ENCODE measurements around the gene LAMA2. TPM values are rescaled to one million over a fixed set of nuclear protein-coding genes. Genes with fewer than 3 reads are reported as not detected.

Gene LAMA2
- total and polyA plus RNA-seq, 5 donors from 2014 or later: 0.06 to 0.47 (median 0.09) TPM

GRCh38 chr6:129525055-129525454 is 642.1 kb downstream of the LAMA2 start:
- Mint-ChIP-seq H3K9me3 (no peaks in the 10 kb centered on the region), H3K36me3 (no peaks in the 10 kb centered on the region), H3K4me3 (no peak overlapping the region), H3K27me3 (peaks cover 5% of the 10 kb centered on the region), H3K4me1 (no peaks in the 10 kb centered on the region), H3K27ac (no peak overlapping the region)
- DNase-seq (no peak), ATAC-seq (ENCODE audit: low read depth in 2 of 2) (no peak)
- no peaks in the 10 kb centered on the region for H3K4me1 ChIP-seq (ENCODE audit: control insufficient read depth, insufficient read depth, low read length, poor library complexity, severe bottlenecking)
- no peaks in the 10 kb centered on the region for H3K9me3 ChIP-seq (ENCODE audit: control insufficient read depth in 2 of 2, low read length in 2 of 2)
- no peaks in the 10 kb centered on the region for H3K36me3 ChIP-seq (ENCODE audit: control insufficient read depth, insufficient read depth, low read length)
- H3K27ac ChIP-seq (ENCODE audit: insufficient read depth, low read length, poor library complexity, severe bottlenecking): no peak overlapping the region
- no peaks in the 10 kb centered on the region for H3K27me3 ChIP-seq (ENCODE audit: control insufficient read depth, insufficient read depth, low read length)
- no peak overlapping the region for H3K4me3 ChIP-seq (ENCODE audit: low read depth, low read length)

GRCh38 chr6:129534926-129535325 is 652.0 kb downstream of the LAMA2 start:
- H3K27me3 Mint-ChIP-seq: peaks cover 12% of the 10 kb centered on the region
- H3K27ac Mint-ChIP-seq: no peak overlapping the region
- Histone ChIP-seq H3K27me3 (ENCODE audit: control insufficient read depth, insufficient read depth, low read length) (peaks cover 6% of the 10 kb centered on the region), H3K27ac (ENCODE audit: insufficient read depth, low read length, poor library complexity, severe bottlenecking) (no peak overlapping the region), H3K9me3 (ENCODE audit: control insufficient read depth in 2 of 2, low read length in 2 of 2) (no peaks in the 10 kb centered on the region), H3K4me1 (ENCODE audit: control insufficient read depth, insufficient read depth, low read length, poor library complexity, severe bottlenecking) (no peaks in the 10 kb centered on the region), H3K36me3 (ENCODE audit: control insufficient read depth, insufficient read depth, low read length) (no peaks in the 10 kb centered on the region), H3K4me3 (ENCODE audit: low read depth, low read length) (no peak overlapping the region)
- no peak for ATAC-seq (ENCODE audit: low read depth in 2 of 2)
- H3K4me3 Mint-ChIP-seq: no peak overlapping the region
- no peak for DNase-seq
- H3K36me3 Mint-ChIP-seq: no peaks in the 10 kb centered on the region
- H3K9me3 Mint-ChIP-seq: peaks cover 0 to 8% (median 0%) of the 10 kb centered on the region in 7 donors
- H3K4me1 Mint-ChIP-seq: no peaks in the 10 kb centered on the region

DNA sequence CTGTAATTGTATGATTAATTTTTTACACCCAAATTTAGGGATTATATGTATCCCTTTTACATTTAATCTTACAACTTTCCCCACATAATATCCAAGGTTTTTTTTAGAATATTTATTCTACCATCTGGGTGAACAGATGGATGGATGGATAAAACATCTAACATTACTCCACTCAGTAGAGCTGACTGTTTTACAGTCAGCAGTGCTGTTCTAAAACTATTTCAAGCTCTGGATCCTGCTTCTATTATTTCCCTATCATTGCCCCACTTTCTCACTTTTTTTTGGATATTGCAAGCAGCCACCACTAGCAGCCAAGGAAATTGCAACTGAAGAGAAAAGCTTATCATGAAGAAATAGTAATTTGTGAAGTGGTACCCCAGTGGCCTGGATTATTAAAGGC is 653.3 kb downstream of the LAMA2 start:
- H3K4me1 ChIP-seq (ENCODE audit: control insufficient read depth, insufficient read depth, low read length, poor library complexity, severe bottlenecking): no peaks in the 10 kb centered on the region
- no peak overlapping the region for H3K27ac Mint-ChIP-seq
- no peak for ATAC-seq (ENCODE audit: low read depth in 2 of 2)
- H3K27me3 ChIP-seq (ENCODE audit: control insufficient read depth, insufficient read depth, low read length): peaks cover 4% of the 10 kb centered on the region
- no peak overlapping the region for H3K4me3 Mint-ChIP-seq
- no peaks in the 10 kb centered on the region for H3K36me3 Mint-ChIP-seq
- H3K27ac ChIP-seq (ENCODE audit: insufficient read depth, low read length, poor library complexity, severe bottlenecking): no peak overlapping the region
- peaks cover 18% of the 10 kb centered on the region for H3K27me3 Mint-ChIP-seq
- H3K9me3 ChIP-seq (ENCODE audit: control insufficient read depth in 2 of 2, low read length in 2 of 2): no peaks in the 10 kb centered on the region
- peaks cover 0 to 8% (median 0%) of the 10 kb centered on the region in 7 donors for H3K9me3 Mint-ChIP-seq
- H3K4me3 ChIP-seq (ENCODE audit: low read depth, low read length): no peak overlapping the region
- no peaks in the 10 kb centered on the region for H3K36me3 ChIP-seq (ENCODE audit: control insufficient read depth, insufficient read depth, low read length)
- no peak for DNase-seq
- H3K4me1 Mint-ChIP-seq: no peaks in the 10 kb centered on the region

DNA sequence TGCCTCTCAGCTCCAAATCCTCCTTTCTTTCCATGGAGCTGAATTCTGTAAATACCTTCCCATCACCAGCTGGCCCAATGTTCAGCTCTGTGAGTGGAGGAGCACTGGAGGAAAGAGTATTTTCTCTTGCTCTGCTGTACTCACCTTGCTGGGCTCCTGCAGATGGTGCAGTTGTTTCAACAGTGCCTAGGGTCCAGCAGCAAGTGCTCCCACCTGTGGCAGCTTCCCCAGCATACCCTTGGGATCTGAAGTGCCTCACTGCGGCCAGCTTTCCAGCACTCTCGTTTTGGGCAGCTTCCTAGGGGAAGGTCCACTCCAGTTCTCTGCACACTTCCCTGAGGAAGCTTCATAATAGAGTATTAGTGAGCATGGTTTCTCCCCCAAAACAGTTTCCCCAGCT is 656.1 kb downstream of the LAMA2 start:
- Histone ChIP-seq H3K27ac (ENCODE audit: insufficient read depth, low read length, poor library complexity, severe bottlenecking) (no peak overlapping the region), H3K4me3 (ENCODE audit: low read depth, low read length) (no peak overlapping the region), H3K27me3 (ENCODE audit: control insufficient read depth, insufficient read depth, low read length) (peaks cover 4% of the 10 kb centered on the region), H3K9me3 (ENCODE audit: control insufficient read depth in 2 of 2, low read length in 2 of 2) (no peaks in the 10 kb centered on the region), H3K4me1 (ENCODE audit: control insufficient read depth, insufficient read depth, low read length, poor library complexity, severe bottlenecking) (no peaks in the 10 kb centered on the region), H3K36me3 (ENCODE audit: control insufficient read depth, insufficient read depth, low read length) (no peaks in the 10 kb centered on the region)
- ATAC-seq (ENCODE audit: low read depth in 2 of 2): no peak
- no peak overlapping the region for H3K4me3 Mint-ChIP-seq
- peaks cover 18% of the 10 kb centered on the region for H3K27me3 Mint-ChIP-seq
- H3K9me3 Mint-ChIP-seq: peaks cover 0 to 2% (median 0%) of the 10 kb centered on the region in 7 donors
- no peak overlapping the region for H3K27ac Mint-ChIP-seq
- H3K36me3 Mint-ChIP-seq: no peaks in the 10 kb centered on the region
- DNase-seq: no peak
- H3K4me1 Mint-ChIP-seq: no peaks in the 10 kb centered on the region

- H3K27ac Mint-ChIP-seq: no peak overlapping the region
- H3K36me3 Mint-ChIP-seq: no peaks in the 10 kb centered on the region
- H3K4me3 ChIP-seq (ENCODE audit: low read depth, low read length): no peak overlapping the region
Measured at GRCh38 chr6:129542705-129543104, 659.8 kb downstream of the LAMA2 start.

GRCh38 chr6:129543981-129544380 is 661.0 kb downstream of the LAMA2 start:
- Histone ChIP-seq H3K36me3 (ENCODE audit: control insufficient read depth, insufficient read depth, low read length) (no peaks in the 10 kb centered on the region), H3K4me3 (ENCODE audit: low read depth, low read length) (no peak overlapping the region), H3K9me3 (ENCODE audit: control insufficient read depth in 2 of 2, low read length in 2 of 2) (no peaks in the 10 kb centered on the region), H3K27ac (ENCODE audit: insufficient read depth, low read length, poor library complexity, severe bottlenecking) (no peak overlapping the region), H3K4me1 (ENCODE audit: control insufficient read depth, insufficient read depth, low read length, poor library complexity, severe bottlenecking) (no peaks in the 10 kb centered on the region), H3K27me3 (ENCODE audit: control insufficient read depth, insufficient read depth, low read length) (peaks cover 4% of the 10 kb centered on the region)
- no peak overlapping the region for H3K4me3 Mint-ChIP-seq
- no peak for ATAC-seq (ENCODE audit: low read depth in 2 of 2)
- H3K27ac Mint-ChIP-seq: no peak overlapping the region
- H3K27me3 Mint-ChIP-seq: peaks cover 12% of the 10 kb centered on the region
- peaks cover 0 to 2% (median 0%) of the 10 kb centered on the region in 7 donors for H3K9me3 Mint-ChIP-seq
- DNase-seq: no peak
- H3K4me1 Mint-ChIP-seq: no peaks in the 10 kb centered on the region
- H3K36me3 Mint-ChIP-seq: no peaks in the 10 kb centered on the region

More at GRCh38 chr6:129542705-129543104, 659.8 kb downstream of the LAMA2 start:
- no peak for ATAC-seq (ENCODE audit: low read depth in 2 of 2)
- H3K9me3 ChIP-seq (ENCODE audit: control insufficient read depth in 2 of 2, low read length in 2 of 2): no peaks in the 10 kb centered on the region
- Mint-ChIP-seq H3K9me3 (peaks cover 0 to 2% (median 0%) of the 10 kb centered on the region in 7 donors), H3K4me1 (no peaks in the 10 kb centered on the region), H3K4me3 (no peak overlapping the region), H3K27me3 (peaks cover 12% of the 10 kb centered on the region)
- H3K27ac ChIP-seq (ENCODE audit: insufficient read depth, low read length, poor library complexity, severe bottlenecking): no peak overlapping the region
- H3K36me3 ChIP-seq (ENCODE audit: control insufficient read depth, insufficient read depth, low read length): no peaks in the 10 kb centered on the region
- no peaks in the 10 kb centered on the region for H3K4me1 ChIP-seq (ENCODE audit: control insufficient read depth, insufficient read depth, low read length, poor library complexity, severe bottlenecking)
- no peak for DNase-seq
- H3K27me3 ChIP-seq (ENCODE audit: control insufficient read depth, insufficient read depth, low read length): peaks cover 4% of the 10 kb centered on the region

- Mint-ChIP-seq H3K9me3 (peaks cover 0 to 2% (median 0%) of the 10 kb centered on the region in 7 donors), H3K4me3 (no peak overlapping the region), H3K4me1 (no peaks in the 10 kb centered on the region), H3K27me3 (peaks cover 12% of the 10 kb centered on the region), H3K27ac (no peak overlapping the region), H3K36me3 (no peaks in the 10 kb centered on the region)
- DNase-seq (no peak), ATAC-seq (ENCODE audit: low read depth in 2 of 2) (no peak)
- Histone ChIP-seq H3K27me3 (ENCODE audit: control insufficient read depth, insufficient read depth, low read length) (no peaks in the 10 kb centered on the region), H3K9me3 (ENCODE audit: control insufficient read depth in 2 of 2, low read length in 2 of 2) (no peaks in the 10 kb centered on the region), H3K27ac (ENCODE audit: insufficient read depth, low read length, poor library complexity, severe bottlenecking) (no peak overlapping the region), H3K36me3 (ENCODE audit: control insufficient read depth, insufficient read depth, low read length) (no peaks in the 10 kb centered on the region), H3K4me1 (ENCODE audit: control insufficient read depth, insufficient read depth, low read length, poor library complexity, severe bottlenecking) (no peaks in the 10 kb centered on the region), H3K4me3 (ENCODE audit: low read depth, low read length) (no peak overlapping the region)
Measured at GRCh38 chr6:129544892-129545612, 662.1 kb downstream of the LAMA2 start.

- Mint-ChIP-seq H3K27ac (no peak overlapping the region), H3K9me3 (peaks cover 0 to 2% (median 0%) of the 10 kb centered on the region in 7 donors), H3K36me3 (no peaks in the 10 kb centered on the region), H3K4me1 (no peaks in the 10 kb centered on the region), H3K4me3 (no peak overlapping the region), H3K27me3 (peaks cover 6% of the 10 kb centered on the region)
- ATAC-seq (ENCODE audit: low read depth in 2 of 2): no peak
- Histone ChIP-seq H3K4me1 (ENCODE audit: control insufficient read depth, insufficient read depth, low read length, poor library complexity, severe bottlenecking) (no peaks in the 10 kb centered on the region), H3K27ac (ENCODE audit: insufficient read depth, low read length, poor library complexity, severe bottlenecking) (no peak overlapping the region), H3K27me3 (ENCODE audit: control insufficient read depth, insufficient read depth, low read length) (no peaks in the 10 kb centered on the region), H3K4me3 (ENCODE audit: low read depth, low read length) (no peak overlapping the region), H3K36me3 (ENCODE audit: control insufficient read depth, insufficient read depth, low read length) (no peaks in the 10 kb centered on the region), H3K9me3 (ENCODE audit: control insufficient read depth in 2 of 2, low read length in 2 of 2) (no peaks in the 10 kb centered on the region)
- no peak for DNase-seq
Measured at GRCh38 chr6:129546702-129547101, 663.8 kb downstream of the LAMA2 start.
